HG02588 (cell line): ENCODE data around the gene FAAP100.

Source experiments
- ATAC-seq: cut with Tn5 transposase; IDR thresholded peaks from one replicate; pipeline ENCODE4 v1.9.1; 2021; ENCODE audit warnings: mild to moderate bottlenecking, moderate library complexity; ENCODE audit not compliant: unreplicated experiment

The FAAP100 gene

DNA sequence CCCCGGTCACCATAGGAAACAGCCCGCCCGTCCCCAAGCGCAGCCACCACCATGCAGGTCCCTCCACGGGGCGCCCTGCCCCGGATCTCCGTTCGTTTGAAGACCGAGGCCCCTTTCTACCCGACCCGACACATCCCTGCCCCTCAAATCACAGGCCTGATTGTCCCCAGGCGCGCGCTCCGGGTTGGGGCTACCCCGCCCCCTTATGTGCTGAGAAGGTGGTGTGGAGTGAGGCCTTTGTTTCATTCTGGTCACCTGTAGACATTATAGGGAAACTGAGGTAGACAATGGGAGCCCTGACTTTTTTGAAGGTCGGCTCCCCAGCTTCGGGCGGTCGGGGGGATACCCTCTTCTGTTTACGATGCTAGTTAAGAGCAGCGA, 38.8 kb downstream of the FAAP100 start:
- ATAC-seq, result peak; percentile 1

DNA sequence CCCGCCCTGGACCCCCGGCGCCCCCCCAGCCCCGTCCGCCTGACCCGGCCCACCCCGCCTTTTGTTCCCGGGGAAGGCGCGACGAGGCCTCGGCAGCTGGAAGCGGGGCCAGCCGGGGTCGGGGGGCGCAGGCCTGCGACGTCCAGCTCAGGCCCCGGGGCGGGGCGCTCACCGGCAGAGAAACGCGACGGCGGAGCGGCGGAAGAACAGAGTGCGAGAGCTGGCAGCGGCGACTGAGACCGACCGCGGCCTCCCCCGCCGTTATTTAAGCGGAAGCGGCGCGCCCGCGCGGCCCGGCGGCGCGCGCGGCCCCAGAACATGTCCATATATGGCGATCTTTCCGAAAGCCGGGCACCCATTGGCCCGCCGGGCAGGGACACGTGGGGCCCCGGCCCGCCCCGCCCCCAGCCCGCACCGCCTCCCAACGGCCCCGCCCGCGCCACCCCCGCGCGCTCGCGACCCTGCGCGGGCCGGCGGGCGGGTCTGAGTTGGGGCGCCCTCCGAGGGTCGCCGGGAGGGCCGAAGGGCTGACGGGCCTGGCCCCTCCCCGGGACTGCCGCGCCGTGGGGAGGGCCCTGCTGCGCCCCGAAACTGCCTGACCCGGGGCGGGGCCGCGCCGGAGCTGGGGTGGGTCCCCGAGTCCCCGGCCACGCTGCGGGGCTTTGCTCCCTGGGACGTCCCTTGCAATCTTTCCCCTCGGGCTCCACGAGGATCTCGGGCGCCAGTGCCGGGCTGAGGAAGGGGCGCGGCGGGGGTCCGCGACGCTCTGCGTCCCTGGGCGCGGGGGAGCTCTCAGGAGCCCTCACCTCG, 39.4 kb downstream of the FAAP100 start, which contains the start of gene ACTG1:
Gene ACTG1, minus strand, starts transcription at position 238 of the 810 bp plus-strand sequence. CDS start 445 bp downstream, outside the sequence.
- peak; percentile 38 for ATAC-seq

DNA sequence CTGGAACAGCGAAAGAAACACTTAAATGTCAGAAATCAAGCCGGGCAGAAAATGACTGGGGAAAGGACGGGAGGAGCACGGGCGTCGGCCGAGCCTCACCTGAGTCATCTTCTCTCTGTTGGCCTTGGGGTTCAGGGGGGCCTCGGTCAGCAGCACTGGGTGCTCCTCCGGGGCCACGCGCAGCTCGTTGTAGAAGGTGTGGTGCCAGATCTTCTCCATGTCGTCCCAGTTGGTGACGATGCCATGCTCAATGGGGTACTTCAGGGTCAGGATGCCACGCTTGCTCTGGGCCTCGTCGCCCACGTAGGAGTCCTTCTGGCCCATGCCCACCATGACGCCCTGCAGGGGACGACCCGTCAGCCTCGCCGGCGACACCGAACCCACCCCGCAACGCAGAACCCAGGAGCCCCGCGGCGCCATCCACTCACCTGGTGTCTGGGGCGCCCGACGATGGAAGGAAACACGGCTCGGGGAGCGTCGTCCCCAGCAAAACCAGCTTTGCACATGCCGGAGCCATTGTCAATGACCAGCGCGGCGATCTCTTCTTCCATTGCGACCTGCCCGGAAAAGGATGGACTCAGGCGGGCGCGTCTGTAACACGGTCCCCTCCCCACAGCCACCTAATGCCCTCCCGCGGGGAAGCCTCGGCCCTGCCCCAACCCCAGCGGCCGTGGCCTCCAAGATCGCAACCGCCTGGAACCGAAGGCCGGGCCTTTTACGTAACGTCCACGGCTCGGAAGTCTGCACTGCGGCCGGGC, 40.2 kb downstream of the FAAP100 start:
- ATAC-seq, result peak; percentile 1

DNA sequence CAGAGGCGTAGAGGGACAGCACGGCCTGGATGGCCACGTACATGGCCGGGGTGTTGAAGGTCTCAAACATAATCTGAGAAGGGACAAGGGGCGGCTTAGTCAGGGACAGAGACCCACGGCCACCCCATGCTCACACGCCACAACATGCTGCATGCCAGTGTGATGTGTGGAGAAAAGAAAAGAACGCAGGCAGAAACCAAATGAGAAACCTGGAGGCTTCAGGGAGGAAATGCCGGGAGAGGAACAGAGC, 40.7 kb downstream of the FAAP100 start:
- ATAC-seq, result no peak

DNA sequence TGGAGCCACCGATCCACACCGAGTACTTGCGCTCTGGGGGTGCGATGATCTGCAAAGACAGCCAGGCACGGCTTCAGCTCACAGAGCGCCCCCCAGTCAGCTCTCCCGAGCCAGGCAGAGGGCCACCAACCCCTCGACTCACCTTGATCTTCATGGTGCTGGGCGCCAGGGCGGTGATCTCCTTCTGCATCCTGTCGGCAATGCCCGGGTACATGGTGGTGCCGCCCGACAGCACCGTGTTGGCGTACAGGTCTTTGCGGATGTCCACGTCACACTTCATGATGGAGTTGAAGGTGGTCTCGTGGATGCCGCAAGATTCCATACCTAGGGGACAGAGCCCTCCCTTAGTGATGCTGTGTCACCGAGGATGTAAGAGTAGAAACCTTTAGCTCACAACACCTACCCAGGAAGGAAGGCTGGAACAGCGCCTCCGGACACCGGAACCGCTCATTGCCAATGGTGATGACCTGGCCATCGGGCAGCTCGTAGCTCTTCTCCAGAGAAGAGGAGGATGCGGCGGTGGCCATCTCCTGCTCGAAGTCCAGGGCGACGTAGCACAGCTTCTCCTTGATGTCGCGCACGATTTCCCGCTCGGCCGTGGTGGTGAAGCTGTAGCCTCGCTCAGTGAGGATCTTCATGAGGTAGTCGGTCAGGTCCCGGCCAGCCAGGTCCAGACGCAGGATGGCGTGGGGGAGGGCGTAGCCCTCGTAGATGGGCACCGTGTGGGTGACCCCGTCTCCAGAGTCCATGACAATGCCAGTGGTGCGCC, 41.2 kb downstream of the FAAP100 start:
- ATAC-seq, result no peak

DNA sequence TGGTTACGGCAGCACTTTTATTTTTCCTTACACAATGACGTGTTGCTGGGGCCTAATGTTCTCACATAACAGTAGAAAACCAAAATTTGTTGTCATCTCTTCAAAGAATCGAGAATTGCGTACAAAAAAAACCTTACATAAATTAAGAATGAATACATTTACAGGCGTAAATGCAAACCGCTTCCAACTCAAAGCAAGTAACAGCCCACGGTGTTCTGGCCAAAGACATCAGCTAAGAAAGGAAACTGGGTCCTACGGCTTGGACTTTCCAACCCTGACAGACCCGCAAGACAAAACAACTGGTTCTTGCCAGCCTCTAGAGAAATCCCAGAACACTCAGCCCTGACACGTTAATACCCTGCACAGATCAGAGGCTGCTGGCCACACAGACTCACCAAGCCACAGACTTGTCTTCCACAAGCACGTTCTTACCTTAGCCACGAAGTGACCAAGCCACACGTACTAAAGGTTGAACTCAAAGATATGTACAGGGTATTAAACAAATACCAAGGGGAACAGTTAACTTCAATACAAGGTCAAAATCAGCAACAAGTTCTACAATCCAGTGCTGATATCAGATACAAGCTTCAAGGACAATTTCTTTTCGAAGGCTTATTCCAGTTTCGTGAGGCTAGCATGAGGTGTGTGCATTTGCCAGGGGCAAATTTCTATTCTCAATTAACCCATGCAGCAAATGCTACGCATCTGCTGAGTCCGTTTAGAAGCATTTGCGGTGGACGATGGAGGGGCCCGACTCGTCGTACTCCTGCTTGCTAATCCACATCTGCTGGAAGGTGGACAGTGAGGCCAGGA, 42.0 kb downstream of the FAAP100 start:
- no peak for ATAC-seq

DNA sequence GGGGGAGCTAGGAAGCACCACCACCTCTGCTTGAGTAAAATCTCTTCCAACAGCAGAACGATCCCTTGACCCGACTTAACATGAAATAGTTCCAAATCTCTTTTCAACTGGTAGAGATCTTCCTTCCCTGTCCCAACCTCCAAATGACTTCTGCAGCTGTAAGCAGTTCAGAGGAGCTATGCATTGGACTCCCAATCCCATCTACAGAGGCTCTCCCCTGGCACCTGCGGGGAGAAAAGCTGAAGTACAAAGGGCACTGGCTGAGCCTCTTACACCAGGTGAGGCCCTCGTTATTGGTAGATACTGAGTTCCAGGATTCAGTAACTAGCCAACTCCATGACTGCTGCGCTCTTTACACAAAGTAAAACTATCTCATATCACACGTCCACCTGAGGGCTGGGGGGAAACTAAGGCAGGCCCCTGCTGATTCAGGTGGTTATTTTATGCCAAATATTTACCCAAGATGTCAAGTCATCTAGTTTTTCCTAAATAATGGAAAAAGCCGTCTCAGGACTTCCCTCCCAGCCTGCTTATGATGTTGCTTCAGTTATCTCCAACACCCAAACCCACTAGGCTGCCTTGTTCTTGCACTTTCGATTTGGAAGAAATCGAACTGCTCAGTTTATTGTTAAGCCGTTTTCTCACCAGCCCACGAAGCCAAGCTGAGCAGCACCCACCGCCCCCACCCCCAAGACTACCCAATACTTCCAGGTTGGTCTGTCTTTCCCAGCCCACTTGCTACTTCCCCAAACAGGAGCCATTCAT, 42.8 kb downstream of the FAAP100 start:
- ATAC-seq, result no peak

DNA sequence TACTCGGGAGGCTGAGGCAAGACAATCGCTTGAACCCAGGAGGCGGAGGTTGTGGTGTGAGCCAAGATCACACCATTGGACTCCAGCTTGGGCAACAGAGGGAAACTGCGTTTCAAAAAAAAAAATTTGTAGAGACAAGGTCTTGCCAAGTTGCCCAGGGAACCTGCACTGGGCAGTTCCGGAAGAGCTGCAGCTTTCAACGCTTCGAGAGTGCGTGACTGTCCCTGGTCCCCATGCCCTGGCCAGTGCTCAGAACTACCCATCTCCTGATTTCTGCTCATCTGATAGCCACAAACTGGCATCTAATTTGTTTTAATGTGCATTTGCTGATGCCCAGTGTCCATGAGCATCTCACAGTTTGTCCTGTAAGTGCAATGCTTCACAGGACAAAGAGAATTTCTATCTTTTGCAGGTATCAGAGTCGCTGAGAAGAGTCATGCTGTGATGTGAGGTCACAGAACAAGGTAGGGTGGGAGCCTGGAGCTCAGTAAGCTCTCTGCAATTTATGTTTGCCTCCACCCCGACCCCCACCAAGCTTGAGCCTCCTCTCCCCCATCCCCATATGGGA, 43.4 kb downstream of the FAAP100 start:
- no peak for ATAC-seq

DNA sequence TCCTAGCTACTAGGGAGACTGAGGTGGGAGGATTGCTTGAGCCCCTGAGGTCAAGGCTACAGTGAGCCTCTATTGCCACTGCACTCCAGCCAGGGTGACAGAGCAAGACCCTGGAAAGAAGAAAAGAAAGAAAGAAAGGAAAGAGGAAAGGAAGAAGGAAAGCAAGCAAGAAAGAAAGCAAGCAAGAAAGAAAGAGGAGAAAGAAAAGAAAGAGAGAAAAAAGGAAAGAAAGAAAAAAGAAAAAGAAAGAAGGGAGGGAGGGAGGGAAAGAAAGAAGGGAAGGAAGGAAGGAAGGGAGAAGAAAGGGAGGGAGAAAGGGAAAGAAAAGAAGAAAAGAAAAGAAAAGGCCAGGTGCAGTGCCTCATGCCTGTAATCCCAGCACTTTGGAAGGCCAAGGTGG, 48.5 kb downstream of the FAAP100 start:
- ATAC-seq, result no peak

DNA sequence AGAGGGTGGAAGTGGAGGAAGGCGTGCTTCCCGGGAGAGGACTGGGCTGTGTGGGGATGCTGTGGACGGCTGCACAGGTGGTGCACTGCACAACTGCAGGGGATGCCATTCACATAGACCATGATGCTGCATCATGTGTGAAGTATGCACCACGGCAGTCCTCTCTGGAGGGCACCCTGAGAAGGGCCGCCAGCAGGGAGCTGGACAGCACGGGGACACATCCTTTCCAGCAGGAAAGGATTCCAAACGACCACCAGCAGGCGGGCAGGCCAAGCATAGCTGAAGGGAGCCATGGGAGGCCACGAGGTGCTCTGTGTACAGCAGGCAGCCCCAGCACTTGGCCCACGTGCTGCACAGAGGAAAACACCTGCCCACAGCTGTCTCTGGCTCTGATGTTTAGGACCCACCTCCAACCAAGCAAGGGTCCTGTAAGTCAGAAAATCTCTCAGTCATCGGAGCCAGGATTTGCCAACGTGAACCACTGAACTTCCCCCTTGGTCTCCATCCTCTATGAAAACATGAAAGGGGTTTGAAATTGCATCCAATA, 49.6 kb downstream of the FAAP100 start:
- ATAC-seq, result no peak

DNA sequence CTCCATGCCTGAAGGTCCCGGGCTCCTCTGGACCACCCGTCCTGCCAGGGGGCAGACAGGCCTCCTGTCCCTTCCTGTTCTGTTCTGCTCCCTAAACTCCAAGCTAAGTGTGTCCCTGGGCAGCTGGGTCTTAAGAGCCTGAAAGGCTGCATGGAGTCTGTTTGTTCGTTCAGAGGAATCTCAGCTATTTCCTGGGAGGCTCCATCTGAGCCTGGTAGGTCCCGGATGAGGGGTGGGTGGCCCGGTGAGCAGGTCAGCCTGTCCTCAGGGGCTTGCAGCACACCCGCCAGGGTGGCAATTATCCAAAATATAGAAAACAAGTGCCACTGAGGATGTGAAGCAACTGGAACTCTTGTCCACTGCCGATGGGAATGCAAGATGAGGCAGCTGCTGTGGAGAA, 52.1 kb downstream of the FAAP100 start:
- no peak for ATAC-seq

DNA sequence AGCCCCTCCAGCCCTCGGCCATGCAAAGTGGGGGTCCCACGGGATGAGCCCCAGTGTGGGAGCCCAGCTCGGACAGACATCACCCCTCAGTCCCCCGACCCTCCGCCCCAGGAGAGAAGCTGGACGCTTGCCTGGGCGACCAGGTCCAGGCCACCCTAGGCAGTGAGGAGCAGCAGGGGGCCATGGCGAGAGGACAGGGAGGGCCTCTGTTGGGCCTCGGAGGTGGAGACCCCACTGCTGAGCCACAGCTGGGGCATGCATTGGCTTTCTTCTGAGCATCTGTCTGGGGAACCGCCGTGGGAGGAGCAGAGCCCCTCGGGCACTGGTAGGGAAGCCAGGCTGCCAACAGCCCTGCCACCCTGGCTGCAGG, 52.6 kb downstream of the FAAP100 start:
- ATAC-seq, result no peak

DNA sequence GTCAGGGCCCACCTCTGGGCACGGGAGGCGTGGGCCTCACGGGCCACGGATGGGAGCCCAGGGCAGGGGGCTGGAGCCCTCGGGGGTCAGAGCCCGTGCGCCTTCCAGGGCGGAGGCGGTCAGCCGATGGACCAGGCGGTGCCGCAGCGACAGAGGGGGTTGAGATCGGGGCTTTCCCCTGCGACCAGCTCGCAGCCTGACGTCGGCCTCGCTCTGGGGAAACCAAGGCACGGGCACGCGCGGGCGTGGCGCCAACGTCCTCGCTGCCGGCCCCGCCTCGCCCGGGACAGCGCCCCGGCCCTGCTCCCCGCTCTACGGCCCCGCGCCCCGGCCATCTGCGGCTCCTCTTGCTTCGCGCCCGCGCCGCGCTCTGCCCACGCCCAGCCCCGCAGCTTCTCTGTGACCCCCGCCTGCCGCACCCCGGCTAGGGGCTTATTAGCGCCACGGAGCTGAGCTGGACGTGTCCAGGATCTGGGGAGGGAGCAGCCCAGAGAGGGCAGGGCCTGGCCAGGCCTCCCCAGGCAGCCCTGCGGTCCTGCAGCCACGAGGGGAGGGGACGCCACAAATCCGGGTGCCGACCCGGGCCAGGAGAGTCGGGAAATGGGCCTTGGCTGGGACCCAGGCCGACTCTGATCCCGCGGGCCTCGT, 53.1 kb downstream of the FAAP100 start:
- ATAC-seq, result no peak

DNA sequence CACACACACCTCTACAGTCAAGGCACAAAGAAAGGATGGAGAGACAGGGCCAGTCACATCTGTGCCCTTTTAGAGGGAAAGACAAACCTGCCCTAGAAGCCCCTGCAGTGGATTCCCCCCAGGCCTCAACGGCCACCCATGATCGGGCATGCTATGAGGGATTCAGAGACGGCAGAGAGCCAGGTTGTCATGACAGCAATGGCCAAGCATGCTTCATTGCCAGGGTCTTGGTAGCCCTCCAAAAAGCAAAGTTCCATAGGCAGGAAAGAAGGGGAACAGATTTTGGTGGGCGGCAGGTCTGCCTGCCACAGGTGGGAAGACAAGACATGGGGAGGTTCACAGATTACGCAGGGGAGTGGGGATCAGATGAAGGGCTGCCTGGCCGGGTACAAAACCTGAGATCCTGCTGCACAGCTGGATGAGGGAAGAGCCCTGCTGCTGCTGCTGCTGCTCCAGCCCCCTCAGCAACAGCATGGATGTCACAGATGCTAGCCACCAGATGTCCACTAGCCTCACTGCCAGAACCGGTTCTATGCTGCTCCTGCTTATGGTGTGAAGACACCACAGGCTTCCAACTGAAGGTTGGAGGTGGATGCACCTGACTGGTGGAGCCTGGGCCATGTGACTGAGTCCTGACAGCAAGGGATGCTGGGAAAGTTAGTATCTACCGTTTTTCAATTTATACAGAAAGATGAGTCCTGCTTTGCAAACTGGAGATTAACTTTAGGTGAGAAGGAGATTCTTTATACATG, 57.4 kb downstream of the FAAP100 start:
- ATAC-seq, result no peak

DNA sequence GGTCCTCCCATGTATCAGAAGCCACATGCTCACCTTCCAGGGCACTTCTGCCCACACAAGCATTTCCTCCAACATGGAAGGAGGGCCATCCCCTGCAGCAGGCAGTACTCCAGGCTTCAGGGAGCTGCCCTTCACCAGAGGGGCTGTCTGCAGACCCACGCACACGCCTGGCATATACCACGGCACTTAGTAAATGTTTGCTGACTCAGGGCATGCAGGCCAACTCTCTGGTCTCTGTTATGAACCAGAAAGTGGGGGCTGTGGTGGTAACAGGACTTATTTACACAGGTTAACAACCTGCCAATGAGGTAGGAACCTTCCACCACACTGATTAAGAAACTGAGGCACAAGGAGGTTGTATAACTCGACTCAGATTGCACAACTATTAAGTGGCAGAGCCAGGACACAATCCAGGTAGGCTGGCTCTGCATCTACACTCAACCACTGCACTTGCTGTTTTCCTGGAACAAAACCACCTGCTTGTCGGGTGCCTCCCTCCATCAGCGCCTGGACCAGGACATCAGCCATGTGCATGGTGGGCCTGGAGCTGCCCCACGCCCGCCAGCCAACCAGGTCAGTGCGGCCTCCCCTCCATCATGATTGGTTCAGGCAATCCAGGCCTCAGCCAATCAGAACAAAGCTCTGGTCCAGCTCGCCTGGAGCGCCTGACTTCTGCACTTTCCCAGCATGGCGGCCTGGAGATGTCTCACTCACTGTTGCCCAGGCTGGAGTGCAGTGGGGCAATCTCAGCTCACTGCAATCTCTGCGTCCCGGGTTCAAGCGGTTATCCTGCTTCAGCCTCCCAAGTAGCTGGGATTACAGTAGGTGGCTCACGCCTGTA, 58.7 kb downstream of the FAAP100 start:
- ATAC-seq, result no peak

DNA sequence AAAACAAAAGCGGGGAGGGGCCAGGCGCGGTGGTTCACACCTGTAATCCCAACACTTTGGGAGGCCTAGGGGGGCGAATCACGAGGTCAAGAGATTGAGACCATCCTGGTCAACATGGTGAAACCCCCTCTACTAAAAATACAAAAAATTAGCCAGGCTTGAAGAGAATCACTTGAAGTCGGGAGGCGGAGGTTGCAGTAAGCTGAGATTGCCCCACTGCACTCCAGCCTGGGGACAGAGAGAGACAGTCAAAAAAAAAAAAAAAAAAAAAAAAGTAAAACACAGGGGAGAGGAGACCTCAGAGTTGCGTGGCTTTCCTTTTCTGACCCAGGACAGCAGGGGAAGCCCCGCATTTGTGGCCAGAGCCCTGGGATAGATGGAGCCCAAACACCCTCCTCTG, 59.4 kb downstream of the FAAP100 start:
- ATAC-seq, result no peak

DNA sequence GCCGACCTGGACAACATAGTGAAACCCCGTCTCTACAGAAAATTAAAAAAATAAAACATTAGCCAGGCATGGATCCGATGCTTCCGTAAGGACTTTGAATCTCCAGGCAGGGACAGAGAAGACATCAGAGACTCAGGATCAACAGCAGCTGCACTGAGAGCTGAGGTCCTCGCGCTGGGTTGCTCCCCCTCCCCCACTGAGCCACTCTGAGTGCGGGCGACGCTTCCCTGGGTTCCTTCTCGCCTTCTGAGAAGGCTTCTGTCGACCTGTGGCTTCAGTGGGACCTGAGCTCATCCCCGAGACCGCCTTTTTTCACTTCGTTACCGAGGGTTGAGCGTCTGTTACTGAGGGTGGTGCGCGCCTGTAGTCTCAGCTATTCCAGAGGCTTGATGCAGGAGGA, 60.0 kb downstream of the FAAP100 start:
- ATAC-seq, result no peak

DNA sequence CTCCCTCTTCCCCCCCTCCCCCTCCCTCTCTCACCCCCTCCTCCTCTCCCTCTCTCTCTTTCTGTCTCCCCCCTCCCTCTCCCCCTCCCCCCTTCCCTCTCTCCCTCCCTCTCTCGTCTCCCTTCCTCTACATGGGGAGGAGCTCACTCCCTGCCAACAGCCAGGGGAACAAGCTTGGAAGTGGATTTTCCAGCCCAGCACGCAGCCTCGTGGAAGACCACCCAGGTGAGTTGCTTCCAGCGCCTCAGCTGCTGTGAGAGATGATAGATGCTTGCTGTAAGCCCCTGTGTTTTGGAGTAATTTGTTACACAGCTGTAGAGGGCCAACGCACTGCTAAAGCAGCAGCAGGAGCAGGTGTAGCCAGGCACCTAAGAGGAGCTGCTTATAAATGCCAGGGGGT, 60.4 kb downstream of the FAAP100 start:
- ATAC-seq, result no peak
